ENCODE data around the gene OLFML1.

Gene OLFML1

DNA sequence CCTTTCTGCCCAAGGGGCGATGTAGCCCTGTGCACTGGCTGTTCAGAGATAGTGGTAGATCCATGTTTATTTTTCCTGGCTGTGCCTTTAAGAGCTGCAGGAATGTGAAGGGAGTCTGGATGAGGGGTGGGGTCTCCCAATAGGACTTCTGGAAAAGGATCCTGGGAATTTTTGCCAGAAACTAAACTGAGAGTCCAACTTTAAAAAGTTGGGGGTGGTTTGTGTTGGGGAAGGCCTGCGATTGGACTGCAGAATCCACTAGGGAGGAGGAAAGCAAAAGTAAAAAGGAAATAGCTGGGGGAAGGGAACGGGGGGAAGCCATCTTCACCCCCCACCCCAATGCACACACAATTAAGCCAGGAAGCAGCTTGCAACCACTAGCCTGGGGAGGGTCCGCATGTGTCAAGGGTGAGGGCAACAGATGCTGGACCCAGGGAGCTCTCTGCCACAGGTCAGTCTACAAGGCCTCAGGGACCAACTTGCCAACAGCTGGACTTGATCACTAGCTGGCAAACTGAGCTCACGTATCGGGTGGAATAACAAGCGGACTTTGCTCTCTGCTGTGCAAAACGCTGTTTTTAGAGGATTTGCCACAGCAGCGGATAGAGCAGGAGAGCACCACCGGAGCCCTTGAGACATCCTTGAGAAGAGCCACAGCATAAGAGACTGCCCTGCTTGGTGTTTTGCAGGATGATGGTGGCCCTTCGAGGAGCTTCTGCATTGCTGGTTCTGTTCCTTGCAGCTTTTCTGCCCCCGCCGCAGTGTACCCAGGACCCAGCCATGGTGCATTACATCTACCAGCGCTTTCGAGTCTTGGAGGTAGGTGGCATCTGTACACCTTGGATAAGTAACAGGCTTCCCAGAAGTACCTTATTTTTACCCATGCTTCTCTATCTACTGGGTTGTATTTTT, at the start of gene OLFML1:
OLFML1 (plus strand) TSS at position 321 of the 912 bp plus-strand sequence; CDS start at position 691, 370 bp downstream.
- peak; percentile 84 for DNase-seq

DNA sequence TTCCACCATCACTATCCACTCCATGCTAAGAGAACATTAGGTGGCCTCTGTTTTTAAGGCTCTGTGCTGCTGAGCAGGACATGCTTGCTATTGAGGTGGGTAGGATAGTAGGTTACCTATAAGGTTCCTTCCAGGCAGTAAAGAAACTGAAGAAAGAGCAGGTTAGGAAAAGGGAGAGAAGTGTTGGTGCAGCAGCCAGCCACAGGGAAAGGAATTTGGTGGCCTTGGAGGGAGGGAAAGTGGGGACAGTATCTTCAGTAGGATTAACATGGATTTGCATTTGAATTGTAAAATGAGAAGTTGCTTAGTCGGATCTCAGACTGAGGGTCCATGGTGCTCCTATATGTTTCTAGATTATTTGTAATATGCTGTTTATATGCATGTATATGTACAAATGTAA, 49.2 kb upstream of the OLFML1 start:
- DNase-seq = no peak

DNA sequence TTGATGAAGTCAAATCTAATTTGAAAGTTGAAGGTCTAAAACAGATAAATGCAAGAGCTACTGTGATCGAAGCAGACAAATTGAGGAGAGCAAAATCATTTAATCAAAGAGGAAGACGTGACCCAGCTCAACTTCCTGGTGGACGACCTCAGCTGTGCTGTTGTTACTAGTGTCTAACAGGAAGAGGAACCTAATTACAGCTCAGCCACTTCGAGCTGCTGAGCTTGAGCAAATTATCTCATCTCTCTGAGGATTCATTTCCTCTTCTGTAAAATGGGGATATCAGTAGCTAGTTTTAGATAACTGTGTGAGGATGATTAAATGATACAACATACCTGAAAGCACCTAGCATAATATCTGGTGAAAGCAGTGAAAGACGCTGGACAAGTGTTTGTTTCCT, 48.6 kb upstream of the OLFML1 start:
- DNase-seq = no peak

DNA sequence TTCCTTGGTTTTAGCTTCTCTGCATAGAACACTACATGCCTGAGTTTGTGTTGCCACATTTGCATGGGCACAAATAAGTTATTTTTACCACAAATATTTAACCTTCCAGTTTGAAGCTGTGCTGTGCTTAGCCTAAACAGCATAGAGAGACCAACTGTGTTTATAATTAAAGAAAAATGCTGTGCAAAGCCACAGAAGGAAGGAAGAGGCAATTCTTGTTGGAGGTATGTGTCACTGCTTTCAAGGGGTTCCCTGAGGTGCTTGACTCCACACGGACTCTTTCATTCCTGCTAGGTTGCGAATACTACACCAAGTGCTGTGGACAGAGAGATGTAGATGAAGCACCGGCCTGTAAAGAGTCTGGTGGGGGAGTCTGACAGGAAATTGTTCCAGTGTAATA, 47.6 kb upstream of the OLFML1 start:
- DNase-seq = no peak

DNA sequence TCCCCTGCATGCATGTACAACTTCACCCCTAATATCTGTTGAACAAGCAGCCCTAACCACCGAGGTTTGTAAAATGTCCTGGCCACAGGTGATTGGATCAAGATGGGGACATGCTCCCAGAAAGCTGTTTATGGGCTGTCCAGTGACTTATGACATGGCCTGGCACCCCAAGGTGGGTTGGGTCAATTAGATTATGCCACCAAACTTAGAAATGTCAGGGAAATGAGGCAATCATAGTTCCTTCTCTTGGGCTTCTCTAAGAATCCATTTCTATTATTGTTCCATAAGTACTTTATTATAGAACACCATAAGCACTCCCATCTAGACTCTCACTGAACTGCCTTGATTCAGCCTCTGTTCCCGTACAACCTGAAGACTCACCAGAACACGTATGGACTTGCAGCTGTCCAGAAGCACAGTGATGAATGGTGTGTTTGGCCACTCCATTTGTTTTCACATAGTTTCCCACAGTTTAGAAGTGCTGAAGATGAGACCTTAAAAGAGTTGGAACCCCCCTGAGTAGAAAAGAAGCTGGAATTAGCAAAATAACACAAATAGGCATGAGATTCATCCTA, 45.5 kb upstream of the OLFML1 start:
- no peak for DNase-seq

DNA sequence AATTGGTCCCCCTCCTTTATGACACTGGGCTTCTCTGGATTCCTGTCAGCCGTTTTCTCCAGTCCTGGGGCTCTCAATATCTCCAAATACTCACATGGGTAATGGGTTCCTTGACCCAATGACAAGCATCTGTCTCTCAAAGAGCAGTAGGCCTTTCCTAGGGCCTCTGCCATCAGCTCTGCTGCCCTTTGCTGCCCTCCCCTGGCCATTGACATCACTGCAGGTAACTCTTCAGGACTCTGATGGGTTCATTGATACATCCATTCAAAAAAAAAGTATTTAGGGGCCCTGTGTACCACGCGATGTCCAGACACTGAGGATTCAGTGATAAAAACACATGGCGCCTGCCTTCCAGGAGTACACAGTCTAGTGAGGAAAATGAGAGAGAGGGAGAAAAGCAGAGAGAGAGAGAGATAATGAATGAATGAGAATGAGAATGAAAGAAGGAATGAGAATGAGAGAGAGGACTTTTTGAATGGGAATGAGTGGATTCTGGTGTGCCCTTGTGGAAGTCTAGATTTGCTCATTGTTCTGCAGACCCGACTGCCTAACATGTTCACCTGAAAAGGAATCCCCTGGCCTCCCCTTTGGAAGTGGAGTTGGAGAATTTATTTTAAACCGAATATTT, 42.6 kb upstream of the OLFML1 start:
- DNase-seq = peak; percentile 26

DNA sequence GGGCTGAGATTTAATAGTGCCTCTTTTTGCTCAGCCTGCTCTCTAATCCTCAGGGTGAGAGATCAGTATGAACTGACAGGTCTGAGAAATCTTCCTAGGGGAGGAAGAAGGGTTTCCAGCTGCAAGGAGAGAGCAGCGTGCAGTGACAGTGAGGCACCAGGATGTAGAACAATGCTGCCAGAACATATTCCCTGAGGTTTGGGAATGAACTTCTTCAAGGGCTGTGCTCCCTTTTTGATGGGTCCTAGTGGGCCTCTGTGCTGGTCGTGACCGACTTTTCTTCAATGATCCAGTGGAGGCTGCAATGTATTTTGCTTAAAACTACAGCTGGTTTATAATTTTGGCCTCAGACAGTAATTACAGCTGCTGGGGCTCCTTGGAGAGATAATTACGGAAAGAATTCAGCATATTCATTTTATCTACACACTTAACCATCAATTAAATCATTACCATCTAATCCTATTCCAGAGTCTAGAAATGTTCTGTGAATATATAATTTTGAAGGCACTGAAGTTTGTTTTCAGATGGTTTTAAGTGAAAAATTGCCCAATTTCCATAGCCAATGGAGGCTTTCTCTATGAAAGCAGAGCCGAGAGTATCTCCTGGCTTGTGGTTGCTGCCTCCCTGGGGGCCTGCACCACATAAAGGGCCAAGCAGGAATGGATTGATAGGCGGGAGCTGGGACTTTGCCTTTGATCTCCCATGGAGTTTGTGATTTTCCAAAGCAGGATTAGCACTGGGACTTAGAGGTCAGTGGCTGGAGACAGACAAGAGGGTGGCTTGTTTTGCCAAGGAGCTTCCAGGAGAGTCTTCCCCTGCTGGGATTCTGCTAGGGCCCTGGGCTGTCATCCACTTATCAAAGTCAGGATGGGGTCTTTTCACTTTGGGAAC, 41.0 kb upstream of the OLFML1 start:
- DNase-seq = no peak

DNA sequence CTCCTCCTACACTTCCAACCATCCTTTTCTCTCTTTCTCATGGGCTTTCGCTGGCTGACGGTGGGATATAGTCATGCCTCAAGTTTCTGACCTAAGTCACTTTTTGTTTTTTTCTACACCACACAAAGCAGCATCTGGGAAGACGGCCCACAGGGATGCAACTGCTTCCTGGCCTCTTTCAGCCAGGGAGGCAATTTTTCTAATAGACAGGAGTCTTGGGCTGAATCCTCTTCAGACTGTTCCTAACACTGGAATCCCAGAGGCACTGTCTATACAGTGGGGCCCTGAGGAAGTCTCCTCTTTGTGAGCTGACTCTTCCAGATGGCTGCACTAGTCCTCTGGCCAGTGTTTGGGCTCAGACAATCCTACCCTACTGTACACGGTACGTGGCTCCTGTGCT, 39.7 kb upstream of the OLFML1 start:
- no peak for DNase-seq

DNA sequence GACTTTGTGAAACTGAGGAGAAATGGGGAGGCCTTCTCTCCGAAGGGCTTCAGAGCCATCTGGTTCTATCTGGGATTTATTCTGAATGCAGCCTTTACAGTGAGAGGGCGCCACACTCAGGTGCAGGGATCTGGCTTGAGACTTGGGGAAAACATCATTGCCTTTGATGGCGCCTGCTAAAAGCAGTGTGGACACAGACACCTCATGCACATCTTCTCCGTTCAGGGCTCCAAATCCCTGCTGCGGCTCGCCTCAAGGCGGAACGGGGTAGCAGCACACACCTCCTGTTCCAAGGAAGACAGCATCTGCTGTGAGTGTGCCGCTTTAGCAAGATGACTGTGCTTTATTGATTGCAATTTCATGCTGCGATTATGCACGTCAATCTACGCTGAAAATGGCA, 37.1 kb upstream of the OLFML1 start:
- DNase-seq = no peak

DNA sequence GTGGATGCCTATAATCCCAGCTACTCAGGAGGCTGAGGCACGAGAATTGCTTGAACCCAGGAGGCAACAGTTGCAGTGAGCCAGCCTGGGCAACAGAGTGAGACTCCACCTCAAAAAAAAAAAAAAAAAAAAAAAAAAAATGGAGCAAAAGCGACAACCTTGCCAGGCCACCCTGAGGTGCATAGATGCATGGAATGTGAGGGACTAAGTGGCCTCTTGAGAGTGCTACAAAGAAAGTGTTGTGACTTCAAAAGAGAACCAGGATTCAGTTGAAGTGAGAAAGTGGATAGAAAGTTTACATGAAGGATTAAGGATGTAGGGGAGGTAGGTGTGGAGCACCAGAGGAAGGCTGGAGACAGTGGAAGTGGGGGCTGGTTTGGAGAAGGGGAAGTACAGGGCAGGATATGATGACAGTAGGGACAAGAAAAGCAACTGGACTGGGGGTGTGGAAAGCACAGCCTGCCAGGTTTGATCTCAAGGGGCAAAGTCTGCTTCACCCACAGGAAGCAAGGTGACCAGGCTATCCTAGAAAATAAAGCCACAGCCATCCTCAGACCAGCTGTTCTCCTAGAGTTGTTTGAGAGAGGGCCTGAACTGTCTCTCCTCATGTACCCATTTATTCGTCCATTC, 36.0 kb upstream of the OLFML1 start:
- no peak for DNase-seq

DNA sequence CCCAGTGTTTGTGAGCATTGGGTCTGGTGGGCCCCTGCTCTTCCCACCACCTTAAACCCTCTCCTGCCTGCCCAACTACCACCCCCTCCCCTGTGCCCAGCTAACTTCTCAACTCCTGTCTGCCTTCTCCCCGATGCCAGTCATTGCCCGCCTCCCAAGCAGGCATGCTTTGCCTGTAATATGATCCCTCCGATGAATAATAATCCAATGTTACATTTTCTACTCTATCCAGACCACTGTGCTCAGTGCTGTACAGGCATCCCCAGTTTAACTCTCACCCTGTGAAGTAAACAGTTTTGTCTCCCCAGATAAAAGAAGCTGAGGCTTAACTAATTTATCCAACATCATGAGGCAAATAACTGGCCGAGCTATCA, 35.5 kb upstream of the OLFML1 start:
- no peak for DNase-seq

DNA sequence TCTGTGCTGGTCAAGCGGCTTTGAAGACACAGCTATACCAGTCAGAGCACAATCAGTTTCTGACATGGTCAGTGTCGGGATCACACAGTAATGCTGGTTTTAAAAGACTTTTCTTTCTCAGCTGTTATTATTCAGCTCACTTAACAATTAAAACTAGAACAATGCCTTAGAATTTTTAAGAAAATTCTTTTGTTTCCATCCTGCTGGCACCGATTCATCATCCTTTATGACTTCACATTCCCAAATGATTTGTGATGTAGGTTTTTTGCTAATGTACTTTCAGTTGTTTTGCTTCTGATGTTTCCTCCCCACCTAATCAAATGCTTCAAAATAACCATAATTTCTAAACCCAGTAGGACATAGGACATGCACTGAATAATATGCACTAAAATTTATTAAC, 34.5 kb upstream of the OLFML1 start:
- DNase-seq = no peak

DNA sequence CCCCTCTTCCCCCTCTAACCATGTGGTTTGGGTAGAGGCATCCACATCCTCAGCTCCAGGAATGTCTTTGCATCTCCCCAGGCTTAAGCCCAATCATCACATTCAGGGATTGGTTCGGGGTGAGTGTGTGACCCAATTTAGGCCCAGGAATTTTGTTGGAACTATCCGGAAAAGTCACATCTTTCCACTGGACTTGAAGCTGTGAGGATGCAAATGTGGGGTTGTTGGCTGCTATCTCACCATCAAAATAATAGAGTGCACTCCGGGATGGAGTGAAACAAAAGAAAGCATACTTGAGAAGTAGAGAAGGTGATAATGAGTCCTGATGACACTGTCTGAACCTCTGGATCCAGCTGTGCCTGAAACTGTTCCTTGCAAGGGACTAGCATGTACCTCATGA, 33.8 kb upstream of the OLFML1 start:
- no peak for DNase-seq

DNA sequence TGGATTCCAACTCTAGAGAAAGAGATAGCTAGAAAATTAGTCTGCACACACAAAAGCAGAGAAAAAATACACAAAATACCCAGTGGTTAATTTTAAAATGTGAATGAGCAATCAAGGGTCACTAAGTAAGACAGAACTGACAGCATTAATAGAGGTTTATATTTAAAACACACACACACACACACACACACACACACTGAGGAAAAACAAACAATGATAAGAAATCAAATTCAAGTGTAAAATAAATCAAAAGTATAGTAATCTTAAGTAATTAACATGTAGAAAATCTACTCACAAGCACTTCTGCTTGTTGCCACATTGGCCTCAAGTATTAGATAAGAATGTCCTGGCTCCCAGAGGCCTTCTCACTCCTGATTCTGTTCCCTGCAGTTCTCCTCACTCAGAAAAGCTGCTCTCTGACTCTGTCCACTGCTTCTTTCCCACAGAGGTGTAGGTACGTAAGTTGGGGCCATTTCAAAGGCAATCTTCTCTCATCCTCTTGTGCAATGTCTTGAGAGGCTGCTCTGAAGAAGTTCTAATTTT, 33.3 kb upstream of the OLFML1 start:
- DNase-seq = no peak

DNA sequence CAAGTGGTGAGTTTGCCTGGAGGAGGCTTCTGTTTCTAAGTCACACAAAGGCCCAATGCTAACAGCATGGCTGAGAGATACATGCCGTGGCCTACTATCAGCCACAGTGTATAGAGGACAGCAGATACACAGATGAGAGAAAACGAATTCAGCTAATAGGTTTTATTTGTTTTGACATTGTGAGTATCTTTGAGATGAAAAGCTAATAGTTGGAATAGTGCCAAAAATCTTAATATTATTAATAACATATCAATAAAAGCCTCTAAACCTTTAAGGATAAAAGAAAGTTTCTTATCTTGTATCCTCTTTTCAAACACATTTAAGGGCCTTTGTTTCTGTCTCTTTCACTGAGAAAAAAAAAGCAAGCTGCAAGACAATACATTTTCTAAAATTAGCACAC, 30.5 kb upstream of the OLFML1 start:
- DNase-seq = no peak

DNA sequence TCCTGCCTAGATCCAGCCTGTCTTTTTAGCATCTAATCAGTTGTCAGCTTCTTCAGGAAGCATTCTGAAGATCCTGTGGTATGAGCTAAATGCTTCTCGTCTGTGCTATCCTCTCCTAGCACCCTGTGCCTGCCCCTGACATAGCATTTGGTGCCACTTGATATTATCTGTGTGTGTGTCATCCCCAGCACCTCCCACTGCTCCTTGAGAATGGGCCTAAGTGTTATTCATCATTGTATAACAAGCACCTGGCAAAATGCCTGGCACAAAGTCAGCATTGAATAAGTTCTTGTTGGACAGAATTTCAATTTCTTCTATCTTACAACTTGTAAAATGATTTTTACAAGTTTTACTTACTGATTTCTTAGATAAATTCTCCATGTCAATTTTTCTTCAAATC, 28.1 kb upstream of the OLFML1 start:
- peak; percentile 79 for DNase-seq

DNA sequence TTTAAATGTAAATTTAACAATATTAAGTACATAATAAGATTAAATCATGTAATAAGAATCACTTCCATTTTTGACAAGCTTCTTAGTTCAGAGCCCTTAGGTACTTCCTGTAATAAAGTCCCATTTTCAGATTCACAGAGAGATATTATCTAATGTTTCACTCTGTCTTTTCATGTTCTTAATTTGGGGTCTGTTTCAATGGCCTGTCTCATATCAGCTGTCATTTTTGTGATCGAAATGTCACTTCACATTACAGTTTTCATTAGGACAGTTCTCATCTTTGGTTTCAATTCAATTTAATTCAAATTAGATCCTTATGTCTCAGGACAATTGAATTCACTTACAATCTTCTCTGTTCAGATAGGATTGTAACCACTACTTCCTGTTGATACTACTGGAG, 22.6 kb upstream of the OLFML1 start:
- no peak for DNase-seq

DNA sequence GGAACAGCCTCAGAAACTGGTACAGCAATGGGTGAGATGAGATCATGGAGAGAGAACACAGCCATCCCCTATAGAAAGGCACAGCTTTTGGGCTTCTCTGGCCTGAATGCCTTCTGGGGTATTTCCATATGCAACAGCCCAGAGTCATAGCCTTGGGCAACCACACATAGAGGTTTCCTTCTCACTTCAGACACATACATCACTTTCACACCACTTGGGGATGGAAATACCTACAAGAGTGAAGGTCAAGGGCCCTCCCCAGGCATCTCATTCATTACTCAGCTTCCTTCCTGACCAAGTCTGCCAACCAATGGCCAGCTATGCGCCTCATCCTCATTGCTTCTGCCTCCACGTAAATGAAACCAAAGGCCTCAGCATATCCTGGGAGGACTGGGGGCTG, 17.7 kb upstream of the OLFML1 start:
- peak; percentile 95 for DNase-seq

DNA sequence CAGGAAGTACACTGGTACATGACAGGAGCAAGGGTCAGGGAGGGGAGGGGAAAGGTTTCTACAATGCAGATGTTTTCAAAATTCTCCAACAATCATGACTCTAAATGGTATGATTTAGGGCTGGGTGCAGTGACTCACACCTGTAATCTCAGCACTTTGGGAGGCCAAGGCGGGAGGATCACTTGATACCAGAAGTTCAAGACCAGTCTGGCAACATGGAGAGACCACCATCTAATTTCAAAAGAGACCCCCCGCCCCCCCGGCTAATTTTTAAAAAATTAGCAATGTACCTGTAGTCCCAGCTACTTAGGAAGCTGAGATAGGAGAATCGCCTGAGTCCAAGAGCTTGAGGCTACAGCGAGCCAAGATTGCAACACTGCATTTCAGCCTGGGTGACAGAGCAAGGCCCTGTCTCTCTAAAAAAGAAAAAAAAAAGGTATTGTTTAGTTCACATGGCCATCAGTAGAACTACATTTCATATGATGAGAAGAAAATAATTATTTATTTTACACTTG, 15.9 kb upstream of the OLFML1 start:
- DNase-seq = no peak

DNA sequence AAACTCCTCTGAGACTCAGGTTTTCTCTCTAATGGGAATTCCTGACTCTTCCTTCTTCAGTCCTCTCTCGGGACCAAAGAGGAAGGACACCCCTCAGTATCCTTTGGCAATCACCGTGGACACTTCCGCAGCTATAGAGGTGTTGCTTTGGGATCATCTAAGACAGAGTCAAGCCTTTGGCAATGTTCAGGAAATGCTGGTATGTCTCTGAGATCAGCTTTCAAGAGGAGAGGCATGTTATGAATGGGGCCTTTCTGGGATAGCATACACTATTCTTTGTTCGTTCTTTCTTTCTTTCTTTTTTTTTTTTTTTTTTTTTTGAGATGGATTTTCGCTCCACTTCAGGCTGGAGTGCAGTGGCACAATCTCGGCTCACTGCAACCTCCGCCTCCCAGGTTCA, 14.2 kb upstream of the OLFML1 start:
- DNase-seq = no peak

DNA sequence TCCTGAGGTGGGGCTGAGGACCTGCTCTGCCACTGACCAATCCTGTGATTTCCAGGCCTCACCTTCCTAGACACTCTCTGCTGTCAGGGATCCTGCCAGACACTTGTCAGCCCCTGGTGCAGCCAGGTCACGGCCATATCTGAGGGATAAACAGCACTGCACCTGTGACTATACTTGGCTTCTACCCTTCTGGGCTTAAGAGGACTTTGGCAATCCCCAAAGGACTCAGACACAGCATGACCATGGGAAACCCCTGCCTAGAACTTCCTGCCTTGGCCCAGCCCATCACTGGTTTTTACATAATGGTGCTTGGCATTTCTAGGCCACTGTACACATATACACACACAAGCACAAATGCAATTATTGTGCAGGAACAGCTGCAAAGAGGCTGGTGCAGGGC, 11.6 kb upstream of the OLFML1 start:
- no peak for DNase-seq

DNA sequence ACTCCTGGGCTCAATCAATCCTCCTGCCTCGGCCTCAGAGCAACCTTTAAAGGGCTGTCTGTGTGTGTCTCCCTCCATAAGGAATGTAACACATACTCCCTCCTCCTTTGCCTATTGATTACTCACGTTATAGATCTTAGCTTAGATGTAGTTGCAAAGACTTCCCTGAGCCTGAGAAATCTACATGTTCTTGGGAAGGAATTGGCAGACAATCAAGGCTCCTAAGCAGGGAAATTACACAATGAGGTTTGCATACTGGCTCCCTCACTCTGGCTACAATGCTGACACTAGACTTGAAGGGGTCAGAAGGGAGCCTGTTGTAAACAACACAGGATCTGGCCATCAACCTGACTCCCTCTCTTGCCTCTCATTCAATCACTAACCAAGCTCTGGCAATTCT, 5.2 kb upstream of the OLFML1 start:
- DNase-seq = peak; percentile 53

Data from NCI-H226 (cell line).